GM23248 (cell line): ENCODE data around the gene KIF2A.

Source experiments
- EZH2 ChIP-seq: fragments of 200-600 bp; sonication (generic); IDR thresholded peaks from 2 replicates; pipeline ENCODE4 v1.6.1; 2018; ENCODE audit warnings: antibody characterized with exemption, mild to moderate bottlenecking; ENCODE audit not compliant: insufficient read depth, poor library complexity, severe bottlenecking
- EZH2phosphoT487 ChIP-seq: fragments of 200-600 bp; sonication (generic); IDR thresholded peaks from 2 replicates; pipeline ENCODE4 v1.6.1; 2018; ENCODE audit warnings: antibody characterized with exemption, moderate library complexity, mild to moderate bottlenecking, low read depth; ENCODE audit not compliant: insufficient read depth

- TF ChIP-seq EZH2: no peak
- TF ChIP-seq EZH2phosphoT487: no peak
Measured at GRCh38 chr5:62283005-62283404, 23.0 kb upstream of the KIF2A start.
